Measurements from ENCODE around the gene MACROD2. TPM values are rescaled to one million over a fixed set of nuclear protein-coding genes. Genes with fewer than 3 reads are reported as not detected.

Gene MACROD2
- total RNA-seq, 4 donors from 2014 or later, result 2.9 to 11.3 (median 8.0) TPM

GRCh38 chr20:14647016-14647415, 651.7 kb downstream of the MACROD2 start:
- TF ChIP-seq CTCF (IDR thresholded peaks at IDR 0.05; ENCODE audit: low read depth), result no peak

- no peak for TF ChIP-seq CTCF (IDR thresholded peaks at IDR 0.05; ENCODE audit: low read depth)
Observed at GRCh38 chr20:14649662-14650061, 654.3 kb downstream of the MACROD2 start.

- TF ChIP-seq CTCF (IDR thresholded peaks at IDR 0.05; ENCODE audit: low read depth), result no peak
Observed at GRCh38 chr20:14657266-14658005, 662.1 kb downstream of the MACROD2 start.

- no peak for TF ChIP-seq CTCF (IDR thresholded peaks at IDR 0.05; ENCODE audit: low read depth)
Observed at GRCh38 chr20:14664101-14664500, 668.8 kb downstream of the MACROD2 start.

GRCh38 chr20:14666696-14667095, 671.4 kb downstream of the MACROD2 start:
- TF ChIP-seq CTCF (IDR thresholded peaks at IDR 0.05; ENCODE audit: low read depth), result no peak

GRCh38 chr20:14667226-14667625, 671.9 kb downstream of the MACROD2 start:
- TF ChIP-seq CTCF (IDR thresholded peaks at IDR 0.05; ENCODE audit: low read depth), result no peak

- TF ChIP-seq CTCF (IDR thresholded peaks at IDR 0.05; ENCODE audit: low read depth), result no peak
Observed at GRCh38 chr20:14672066-14672465, 676.8 kb downstream of the MACROD2 start.

Data from subcutaneous adipose tissue (tissue), 4 donors.